ENCODE measurements around the gene ORM2.
"Not testable (repeated sequence)": the region's sequence is repeated elsewhere in the genome, so short reads cannot be mapped to it uniquely, and the experiment has no call there.

Gene ORM2

GRCh38 chr9:114315723-114316363, 13.8 kb upstream of the ORM2 start:
- no peak for DNase-seq

DNA sequence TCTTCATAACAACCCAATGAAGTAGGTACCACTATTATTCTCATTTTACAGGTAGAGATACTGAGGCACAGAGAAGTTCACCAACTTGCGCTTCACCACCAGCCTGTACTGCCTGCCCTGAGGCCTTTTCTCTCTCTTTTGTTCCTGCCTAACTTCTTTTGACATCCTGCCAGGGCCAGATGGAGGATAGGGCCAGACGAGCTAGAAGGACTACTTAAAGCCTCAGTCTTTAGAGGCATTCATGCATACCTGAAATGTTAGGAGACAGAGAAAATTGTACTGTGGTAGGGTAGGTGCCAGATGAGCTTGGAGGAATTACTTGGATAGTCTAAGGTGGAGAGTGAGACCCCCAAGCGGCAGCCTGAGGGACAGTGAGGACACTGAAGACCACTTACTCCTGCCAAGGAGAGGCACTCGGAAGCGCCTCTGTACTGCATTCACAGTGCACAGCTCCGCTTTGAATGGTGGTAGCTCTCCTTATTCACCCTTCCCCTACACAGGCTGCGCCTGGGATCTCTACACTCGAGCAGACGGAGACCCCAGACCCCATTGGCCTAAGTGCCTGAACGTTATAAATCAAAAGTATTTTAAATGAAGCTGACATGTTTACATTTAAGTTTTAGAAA, 13.0 kb upstream of the ORM2 start:
- DNase-seq = peak; percentile 9

DNA sequence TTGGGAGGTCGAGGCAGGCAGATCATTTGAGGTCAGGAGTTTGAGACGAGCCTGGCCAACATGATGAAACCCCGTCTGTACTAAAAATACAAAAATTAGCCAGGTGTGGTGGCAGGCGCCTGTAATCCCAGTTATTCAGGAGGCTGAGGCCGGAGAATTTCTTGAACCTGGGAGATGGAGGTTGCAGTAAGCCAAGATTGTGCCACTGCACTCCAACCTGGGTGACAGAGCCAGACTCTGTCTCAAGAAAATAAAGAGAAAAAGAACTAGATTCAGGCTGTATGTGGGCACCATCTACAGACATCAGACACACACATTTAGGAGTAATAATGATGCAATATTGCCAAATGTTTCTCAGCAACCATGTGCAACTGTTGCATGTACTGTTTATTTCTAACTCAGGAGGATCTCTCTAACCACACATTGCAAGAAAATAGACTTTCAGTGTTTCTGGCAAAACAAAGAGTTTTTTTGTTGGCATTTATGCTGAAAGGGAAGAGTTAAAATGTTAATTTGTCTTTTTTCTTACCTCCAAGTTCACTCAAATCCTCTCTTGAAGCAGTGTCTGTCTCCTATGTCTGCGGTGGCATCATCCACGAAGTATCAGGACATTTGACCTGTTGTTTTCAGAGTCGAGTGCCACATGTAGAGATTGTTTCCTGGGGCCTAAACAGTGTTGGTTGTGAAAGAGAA, 11.9 kb upstream of the ORM2 start:
- DNase-seq = no peak

DNA sequence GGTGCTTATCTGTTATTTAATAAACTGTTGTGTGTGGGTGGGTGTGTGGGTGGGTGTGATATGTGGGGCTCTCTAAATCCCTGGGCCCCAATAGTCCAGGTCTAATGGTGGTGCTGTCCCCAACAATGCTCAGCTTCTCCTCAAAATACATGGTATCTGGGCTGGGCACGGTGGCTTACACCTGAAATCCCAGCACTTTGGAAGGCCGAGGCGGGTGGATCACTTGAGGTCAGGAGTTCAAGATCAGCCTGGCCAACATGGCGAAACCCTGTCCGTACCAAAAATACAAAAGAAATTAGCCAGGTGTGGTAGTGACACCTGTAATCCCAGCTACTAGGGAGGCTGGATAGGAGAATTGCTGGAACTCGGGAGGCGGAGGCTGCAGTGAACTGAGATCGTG, 11.3 kb upstream of the ORM2 start:
- DNase-seq = no peak

- DNase-seq = peak; percentile 81
Measured at GRCh38 chr9:114319147-114319546, 10.5 kb upstream of the ORM2 start.

- not testable (repeated sequence) for DNase-seq
Measured at GRCh38 chr9:114320710-114321109, 9.0 kb upstream of the ORM2 start.

DNA sequence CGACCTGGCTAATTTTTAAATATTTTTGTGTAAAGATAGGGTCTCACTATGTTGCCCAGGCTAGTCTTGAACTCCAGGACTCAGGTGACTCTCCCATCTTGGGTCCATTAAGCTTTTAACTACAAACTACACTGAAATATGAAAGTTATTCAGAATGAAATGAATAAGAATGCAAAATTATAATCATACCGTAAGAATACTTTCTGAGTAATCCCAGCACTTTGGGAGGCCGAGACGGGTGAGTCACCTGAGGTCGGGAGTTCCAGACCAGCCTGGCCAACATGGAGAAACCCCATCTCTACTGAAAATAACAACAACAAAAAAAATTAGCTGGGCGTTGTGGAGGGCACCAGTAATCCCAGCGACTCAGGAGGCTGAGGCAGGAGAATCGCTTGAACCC, 7.9 kb upstream of the ORM2 start:
- DNase-seq = no peak

GRCh38 chr9:114322160-114322818, 7.4 kb upstream of the ORM2 start:
- DNase-seq = not testable (repeated sequence)

- DNase-seq = not testable (repeated sequence)
Measured at GRCh38 chr9:114322831-114323531, 6.7 kb upstream of the ORM2 start, which contains the start of gene ORM1. Gene ORM1, plus strand, starts transcription at chr9:114323098. Its CDS starts 36 bp downstream, at chr9:114323134.

DNA sequence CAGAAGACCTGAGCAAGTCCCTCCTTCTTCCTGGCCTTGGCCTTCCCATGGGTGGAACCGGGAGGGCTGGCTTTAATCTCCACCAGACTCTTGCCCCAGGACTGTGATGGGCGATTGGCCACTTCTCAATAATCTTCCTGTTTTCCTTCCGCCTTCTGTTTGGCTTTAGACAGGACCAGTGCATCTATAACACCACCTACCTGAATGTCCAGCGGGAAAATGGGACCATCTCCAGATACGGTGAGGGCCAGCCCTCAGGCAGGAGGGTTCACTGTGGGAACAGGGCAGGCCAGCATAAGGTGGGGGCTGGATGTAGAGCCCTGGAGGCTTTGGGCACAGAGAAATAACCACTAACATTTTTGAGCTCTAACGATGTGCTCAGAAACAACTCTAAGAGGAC, 5.8 kb upstream of the ORM2 start:
- not testable (repeated sequence) for DNase-seq

DNA sequence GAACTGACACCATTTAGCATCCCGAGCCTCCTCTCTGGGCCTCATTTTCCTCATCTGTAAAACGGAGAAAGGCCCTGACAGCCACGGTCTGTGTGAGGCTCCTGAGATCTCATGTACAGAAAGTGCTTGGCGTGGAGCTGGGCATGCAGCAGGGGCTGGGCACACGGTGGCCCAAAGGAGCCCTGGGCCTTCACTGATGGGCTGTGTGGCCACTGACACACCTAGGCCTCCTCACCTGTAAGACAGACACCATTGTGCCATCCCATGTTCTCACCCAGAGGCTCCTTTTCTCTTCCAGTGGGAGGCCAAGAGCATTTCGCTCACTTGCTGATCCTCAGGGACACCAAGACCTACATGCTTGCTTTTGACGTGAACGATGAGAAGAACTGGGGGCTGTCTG, 5.2 kb upstream of the ORM2 start:
- no peak for DNase-seq

DNA sequence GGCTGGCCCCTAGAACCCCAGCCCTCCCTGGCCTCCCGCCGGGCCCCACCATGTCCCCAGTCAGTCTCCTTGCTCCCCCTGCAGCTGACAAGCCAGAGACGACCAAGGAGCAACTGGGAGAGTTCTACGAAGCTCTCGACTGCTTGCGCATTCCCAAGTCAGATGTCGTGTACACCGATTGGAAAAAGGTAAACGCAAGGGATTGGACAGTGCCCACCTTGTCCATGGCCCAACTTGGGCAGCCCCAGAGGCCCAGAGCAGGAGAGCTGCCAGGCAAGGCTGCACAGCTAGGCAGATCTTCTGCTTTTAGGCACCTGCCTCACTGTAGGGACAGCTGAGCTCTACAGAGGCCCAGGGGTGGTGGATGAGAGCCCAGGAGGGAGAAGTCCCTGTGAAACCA, 4.7 kb upstream of the ORM2 start:
- not testable (repeated sequence) for DNase-seq

DNA sequence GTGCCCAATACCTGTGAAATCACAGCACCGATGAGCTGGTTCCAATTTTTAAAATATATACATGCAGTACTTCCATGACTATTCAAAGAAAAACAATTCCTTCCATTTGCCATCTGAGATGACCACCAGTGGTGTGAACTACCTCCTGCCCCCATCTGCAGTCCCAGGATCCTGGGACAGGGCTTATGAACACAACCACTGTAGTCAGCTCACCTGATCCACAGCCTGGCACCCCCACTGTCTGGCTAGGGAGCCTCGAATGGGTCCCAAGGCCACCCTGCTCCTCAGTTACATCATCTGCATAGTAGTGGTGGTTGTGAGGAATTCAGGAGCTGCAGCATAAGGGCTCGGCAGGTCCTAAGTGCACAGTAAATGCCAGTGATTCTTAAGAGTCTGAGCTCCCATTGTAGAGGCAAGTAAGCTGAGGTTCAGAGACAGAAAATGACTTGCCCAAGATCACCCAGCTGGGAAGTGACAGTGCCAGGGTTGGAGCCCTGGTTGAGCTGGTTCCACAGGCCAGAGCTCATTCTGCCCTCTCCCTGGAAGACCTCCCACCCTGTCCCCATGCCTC, 3.9 kb upstream of the ORM2 start:
- DNase-seq = not testable (repeated sequence)

GRCh38 chr9:114327749-114328148, 1.9 kb upstream of the ORM2 start:
- DNase-seq = no peak

DNA sequence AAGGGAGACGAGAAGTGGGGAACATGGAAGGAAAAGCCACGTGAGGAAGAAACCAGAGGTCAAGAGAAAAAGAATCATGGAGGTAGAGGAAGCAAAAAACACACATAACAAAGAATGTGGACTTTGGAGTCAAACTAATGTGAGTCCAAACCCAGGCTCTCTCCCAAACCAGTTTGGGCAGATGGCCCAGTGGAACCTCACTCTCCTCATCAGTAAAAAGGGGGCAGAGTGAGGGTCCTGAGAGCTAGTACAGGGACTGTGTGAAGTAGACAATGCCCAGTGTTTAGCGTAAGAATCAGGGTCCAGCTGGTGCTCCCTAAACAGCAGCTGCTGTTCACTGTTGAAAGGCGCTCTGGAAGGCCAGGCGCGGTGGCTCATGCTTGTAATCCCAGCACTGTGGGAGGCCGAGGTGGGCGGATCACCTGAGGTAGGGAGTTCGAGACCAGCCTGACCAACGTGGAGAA, 1.3 kb upstream of the ORM2 start:
- not testable (repeated sequence) for DNase-seq

DNA sequence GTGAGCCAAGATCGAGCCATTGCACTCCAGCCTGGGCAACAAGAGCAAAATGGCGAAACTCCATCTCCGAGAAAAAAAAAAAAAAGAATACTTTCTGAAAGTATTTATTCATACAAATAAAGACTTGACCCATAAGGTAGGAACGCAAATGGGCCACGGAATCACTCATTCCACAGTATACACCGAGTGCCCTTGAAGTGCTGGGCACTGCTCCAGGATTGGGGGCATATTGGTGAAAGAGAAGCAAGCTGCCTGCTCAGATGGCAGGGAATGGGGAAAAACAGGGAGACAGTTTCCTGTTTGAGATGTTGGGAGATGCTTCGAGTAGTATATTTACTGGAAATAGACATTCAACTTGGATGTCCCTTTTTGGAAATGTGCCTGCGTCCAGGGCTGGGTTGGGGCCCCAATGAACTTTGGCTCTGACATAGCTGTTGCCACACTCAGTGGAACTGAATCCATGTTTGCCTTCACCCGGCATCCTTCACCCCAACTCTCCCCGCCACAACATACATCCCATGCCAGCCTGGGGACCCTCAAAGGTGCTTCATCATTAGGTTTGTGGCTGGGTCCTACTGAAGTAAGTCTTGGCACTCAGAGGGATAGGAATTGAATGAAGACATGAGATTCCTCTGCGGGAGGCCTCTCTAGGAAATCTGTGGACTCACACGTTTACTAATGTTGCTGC, 588 bp upstream of the ORM2 start:
- not testable (repeated sequence) for DNase-seq

GRCh38 chr9:114330636-114331035, 967 bp downstream of the ORM2 start:
- DNase-seq = no peak

DNA sequence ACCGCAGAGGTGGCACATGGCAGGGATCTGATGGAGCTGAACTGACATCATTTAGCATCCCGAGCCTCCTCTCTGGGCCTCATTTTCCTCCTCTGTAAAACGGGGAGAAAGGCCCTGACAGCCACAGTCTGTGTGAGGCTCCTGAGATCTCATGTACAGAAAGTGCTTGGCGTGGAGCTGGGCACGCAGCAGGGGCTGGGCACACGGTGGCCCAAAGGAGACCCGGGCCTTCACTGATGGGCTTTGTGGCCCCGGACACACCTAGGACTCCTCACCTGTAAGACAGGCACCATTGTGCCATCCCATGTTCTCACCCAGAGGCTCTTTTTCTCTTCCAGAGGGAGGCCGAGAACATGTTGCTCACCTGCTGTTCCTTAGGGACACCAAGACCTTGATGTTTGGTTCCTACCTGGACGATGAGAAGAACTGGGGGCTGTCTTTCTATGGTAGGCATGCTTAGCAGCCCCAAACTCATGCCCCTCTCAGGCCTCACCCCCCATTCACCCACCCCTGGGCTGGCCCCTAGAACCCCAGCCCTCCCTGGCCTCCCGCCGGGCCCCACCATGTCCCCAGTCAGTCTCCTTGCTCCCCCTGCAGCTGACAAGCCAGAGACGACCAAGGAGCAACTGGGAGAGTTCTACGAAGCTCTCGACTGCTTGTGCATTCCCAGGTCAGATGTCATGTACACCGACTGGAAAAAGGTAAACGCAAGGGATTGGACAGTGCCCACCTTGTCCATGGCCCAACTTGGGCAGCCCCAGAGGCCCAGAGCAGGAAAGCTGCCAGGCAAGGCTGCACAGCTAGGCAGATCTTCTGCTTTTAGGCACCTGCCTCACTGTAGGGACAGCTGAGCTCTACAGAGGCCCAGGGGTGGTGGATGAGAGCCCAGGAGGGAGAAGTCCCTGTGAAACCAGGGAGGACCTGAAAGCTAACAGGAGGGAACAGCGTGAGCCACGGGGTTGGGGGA, 1.8 kb downstream of the ORM2 start:
- DNase-seq = not testable (repeated sequence)

DNA sequence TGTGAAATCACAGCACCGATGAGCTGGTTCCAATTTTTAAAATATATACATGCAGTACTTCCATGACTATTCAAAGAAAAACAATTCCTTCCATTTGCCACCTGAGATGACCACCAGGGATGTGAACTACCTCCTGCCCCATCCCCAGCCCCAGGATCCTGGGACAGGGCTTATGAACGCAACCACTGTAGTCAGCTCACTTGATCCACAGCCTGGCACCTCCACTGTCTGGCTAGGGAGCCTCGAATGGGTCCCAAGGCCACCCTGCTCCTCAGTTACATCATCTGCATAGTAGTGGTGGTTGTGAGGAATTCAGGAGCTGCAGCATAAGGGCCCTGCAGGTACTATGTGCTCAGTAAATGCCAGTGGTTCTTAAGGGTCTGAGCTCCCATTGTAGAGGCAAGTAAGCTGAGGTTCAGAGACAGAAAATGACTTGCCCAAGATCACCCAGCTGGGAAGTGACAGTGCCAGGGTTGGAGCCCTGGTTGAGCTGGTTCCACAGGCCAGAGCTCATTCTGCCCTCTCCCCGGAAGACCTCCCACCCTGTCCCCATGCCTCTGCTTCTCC, 2.9 kb downstream of the ORM2 start:
- DNase-seq = not testable (repeated sequence)

DNA sequence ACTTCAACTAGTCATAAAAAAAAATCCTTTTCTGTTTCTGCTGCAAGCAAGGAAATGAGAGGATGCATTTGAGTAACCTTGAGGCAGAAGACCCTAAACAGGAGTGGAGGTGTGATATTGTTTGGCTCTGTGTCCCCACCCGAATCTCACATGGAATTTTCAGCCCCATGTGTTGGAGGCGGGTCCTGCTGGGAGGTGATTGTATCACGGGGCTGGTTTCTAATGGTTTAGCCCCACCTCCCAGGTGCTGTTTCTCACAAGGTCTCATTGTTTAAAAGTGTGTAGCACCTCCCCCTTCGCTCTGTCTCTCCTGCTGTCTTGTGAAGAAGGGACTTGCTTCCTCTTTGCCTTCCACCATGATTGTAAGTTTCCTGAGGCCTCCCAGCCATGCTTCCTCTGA, 4.0 kb downstream of the ORM2 start:
- DNase-seq = not testable (repeated sequence)

All from NCI-H1105 treated with DMSO at 0.1 percent for 48 hours (cell line).